ENCODE measurements around the gene SLC3A2.

SLC3A2 gene

DNA sequence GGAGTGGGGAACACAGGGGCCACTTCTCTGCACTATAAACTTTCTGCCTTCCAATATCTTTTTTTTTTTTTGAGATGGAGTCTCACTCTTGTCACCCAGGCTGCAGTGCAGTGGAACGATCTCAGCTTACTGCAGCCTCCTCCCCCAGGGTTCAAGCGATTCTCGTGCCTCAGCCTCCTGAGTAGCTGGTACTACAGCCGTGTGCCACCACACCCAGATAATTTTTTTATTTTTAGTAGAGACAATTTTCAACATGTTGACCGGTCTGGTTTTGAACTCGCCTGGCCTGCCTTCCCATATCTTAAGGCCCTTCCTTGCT, 1.7 kb downstream of the SLC3A2 start:
- FAIRE-seq: no peak

GRCh38 chr11:62882788-62883501, 2.2 kb downstream of the SLC3A2 start:
- FAIRE-seq: no peak

- no peak for FAIRE-seq
These were observed 3.0 kb downstream of the SLC3A2 start for GRCh38 chr11:62883673-62884072.

DNA sequence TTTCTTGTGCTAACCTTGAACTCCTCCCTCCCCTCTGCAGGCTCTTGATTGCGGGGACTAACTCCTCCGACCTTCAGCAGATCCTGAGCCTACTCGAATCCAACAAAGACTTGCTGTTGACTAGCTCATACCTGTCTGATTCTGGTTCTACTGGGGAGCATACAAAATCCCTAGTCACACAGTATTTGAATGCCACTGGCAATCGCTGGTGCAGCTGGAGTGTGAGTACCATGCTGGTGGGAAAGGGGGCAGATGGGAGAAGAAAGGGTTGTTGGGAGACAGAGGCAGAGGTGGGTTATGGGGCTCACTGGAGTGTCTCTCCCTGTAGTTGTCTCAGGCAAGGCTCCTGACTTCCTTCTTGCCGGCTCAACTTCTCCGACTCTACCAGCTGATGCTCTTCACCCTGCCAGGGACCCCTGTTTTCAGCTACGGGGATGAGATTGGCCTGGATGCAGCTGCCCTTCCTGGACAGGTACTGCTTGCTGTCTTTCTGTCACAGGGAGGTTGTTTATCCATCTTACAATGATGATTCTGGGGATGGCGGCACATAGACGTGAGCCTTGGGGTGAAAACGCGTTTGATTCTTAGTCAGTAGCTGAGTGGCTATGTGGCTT, 4.5 kb downstream of the SLC3A2 start:
- FAIRE-seq: no peak

DNA sequence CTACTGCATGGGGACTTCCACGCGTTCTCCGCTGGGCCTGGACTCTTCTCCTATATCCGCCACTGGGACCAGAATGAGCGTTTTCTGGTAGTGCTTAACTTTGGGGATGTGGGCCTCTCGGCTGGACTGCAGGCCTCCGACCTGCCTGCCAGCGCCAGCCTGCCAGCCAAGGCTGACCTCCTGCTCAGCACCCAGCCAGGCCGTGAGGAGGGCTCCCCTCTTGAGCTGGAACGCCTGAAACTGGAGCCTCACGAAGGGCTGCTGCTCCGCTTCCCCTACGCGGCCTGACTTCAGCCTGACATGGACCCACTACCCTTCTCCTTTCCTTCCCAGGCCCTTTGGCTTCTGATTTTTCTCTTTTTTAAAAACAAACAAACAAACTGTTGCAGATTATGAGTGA, 7.7 kb downstream of the SLC3A2 start:
- no peak for FAIRE-seq

DNA sequence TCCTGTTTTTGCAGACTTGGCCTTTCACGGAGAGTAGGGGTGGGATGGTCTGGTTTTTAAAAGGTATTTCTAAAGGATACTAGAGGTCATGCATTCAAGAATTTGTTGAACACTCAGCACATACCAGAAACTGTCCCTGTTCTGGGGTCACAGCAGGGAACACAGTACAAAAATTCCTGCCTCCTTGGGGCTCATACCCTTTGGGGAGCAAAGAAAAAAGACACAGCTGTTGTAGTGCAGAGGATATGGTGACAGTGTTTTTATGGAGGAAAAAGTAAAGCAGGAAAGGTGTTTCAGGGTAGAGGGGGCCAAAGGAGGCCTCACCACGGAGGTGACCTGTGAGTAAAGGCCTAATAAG, 8.4 kb downstream of the SLC3A2 start:
- FAIRE-seq: no peak

DNA sequence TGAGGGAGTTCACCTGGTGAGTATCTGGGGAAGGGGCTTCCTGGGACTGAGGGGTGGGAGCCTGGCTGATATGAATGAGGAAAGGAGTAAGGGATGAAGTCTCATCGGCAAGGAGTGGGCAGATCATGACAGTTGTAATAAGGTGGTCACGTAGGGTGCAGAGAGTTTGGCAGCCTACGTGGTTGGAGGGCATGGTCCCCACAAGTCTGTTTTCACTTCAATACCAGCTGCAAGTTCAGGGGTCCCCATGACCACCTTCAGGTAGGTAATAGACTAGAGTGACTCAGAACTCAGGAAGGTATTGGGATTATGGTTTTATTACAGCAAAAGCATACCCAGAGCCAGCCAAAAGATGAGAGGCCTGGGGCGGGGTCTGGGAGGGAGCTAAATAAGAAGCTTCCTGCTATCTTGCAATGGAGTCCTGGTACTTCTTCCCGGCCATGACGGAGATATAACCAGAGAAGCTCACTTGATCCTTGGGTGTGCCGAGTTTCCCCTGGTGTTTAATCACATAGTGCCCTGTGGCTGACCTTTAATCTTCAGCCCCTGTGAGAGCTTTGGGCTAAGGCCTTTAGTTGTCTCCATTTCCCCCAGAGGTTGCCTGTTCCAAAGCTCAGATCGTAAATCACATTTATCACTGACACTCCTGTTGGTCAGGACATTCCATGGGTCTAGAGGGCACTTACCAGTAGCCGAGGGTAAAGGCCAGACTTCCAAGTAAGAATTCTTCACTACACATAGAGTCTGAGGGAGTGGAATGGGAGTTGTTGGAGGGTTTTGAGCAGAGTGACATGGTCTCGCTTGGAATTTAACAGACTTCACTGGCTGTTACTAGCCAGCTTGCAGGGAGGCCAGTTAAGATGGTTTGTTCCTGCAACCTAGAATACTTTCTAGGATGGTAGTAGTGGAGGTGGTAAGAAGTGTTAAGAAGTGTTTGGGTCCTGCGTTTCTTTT, 9.1 kb downstream of the SLC3A2 start:
- FAIRE-seq: no peak

DNA sequence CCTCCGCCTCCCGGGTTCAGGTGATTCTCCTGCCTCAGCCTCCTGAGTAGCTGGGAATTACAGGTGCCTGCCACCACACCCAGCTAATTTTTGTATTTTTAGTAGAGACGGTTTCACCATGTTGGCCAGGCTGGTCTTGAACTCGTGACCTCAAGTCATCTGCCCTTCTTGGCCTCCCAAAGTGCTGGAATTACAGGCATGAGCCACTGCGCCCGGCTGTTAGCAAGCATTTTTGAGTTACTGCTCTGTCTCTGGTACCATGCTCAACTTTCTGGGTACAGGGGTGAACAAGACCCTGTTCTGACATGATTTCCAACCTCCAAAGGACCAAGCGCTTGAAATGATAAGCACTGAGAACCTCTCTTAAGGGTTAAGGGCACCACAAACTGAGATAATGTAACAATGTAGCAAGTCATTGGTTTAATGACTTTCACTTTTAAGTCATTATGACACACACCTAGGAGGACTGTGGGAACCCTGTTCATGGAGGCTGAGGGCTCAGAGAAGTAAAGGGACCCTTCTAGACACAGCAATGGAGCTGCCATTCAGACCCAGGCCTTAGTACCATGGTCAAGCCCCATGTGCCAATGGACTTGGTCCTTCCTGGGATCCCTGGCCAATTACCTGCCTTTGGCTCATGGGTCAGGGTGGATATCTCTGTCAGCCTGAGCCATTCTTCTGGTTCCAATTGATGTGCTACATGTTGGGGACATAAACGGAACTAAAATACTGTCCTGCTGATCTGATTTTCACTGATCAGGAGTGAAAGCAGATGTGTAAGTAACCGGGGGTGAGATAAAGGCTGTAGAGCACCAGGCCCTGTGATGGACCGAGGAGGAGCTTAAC, 11.6 kb downstream of the SLC3A2 start:
- no peak for FAIRE-seq

GRCh38 chr11:62895501-62895900, 14.8 kb downstream of the SLC3A2 start:
- no peak for FAIRE-seq

GRCh38 chr11:62896049-62896448, 15.4 kb downstream of the SLC3A2 start:
- no peak for FAIRE-seq

GRCh38 chr11:62897311-62897710, 16.6 kb downstream of the SLC3A2 start:
- FAIRE-seq: no peak

DNA sequence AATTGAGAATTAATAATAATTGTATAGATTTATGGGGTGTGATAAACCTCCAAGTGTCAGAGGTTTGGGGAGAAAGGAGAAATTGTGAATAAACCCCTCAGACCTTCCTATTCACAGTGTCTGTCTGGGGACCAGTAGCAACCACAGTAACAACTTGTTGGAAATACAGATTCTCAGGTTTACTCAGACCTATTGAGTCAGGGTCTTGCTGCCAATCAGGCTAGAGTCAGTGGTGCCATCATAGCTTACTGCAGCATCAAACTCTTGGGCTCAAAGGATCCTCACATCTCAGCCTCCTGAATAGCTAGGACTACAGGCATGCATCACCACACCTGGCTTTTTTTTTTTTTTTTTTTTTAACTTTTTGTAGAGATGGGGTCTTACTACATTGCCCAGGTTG, 17.3 kb downstream of the SLC3A2 start:
- no peak for FAIRE-seq

- no peak for FAIRE-seq
These were observed 22.2 kb downstream of the SLC3A2 start for GRCh38 chr11:62902932-62903331.

DNA sequence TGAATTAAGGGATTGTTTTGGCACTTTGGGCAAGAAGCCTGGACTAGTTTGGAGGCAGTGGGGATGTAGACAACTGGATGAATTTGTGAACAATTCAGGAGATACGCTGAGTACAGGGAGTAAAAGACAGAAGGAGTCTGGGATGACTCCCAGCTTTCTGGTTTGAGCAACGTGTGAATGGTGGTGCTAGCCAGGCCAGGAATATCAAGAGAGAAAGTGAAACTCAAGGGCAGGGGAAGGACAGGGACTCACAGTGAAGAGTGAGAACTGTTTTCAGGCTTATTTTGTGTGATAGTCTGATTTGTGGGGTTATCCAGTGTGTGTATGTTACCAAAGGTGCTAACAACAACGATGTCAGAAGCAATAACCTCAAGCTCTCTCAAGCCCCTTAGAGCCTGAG, 24.6 kb downstream of the SLC3A2 start:
- FAIRE-seq: no peak

GRCh38 chr11:62905927-62906531, 25.3 kb downstream of the SLC3A2 start:
- no peak for FAIRE-seq

DNA sequence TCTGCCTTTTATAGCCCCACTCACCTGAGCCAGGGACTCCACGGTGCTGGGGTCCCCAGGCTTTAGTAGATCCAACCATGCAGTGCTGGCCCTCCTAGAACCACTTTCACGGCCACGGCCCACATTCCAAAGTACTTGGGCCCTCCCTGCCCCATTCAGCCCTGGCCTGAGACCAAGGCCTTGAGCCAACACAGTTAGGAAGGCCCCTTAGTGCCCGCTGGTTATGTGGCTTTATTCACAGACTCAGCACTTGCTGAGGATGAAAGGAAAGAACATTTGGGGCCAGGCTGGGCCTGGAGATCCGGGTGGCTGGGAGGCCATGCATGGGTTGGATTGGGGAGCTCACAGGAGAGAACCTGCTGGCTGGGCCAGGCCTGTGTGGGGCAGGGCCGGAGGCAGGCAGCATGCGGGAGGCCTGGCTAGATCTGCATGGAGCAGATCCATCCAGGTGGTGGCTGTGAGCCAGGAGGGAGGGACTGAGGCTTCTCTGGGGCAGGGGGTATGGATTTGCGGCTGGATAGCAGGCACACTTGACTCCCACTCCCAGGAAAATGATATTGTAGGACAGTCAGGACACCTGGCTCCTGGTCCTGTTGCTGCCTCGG, 27.9 kb downstream of the SLC3A2 start:
- FAIRE-seq: no peak

DNA sequence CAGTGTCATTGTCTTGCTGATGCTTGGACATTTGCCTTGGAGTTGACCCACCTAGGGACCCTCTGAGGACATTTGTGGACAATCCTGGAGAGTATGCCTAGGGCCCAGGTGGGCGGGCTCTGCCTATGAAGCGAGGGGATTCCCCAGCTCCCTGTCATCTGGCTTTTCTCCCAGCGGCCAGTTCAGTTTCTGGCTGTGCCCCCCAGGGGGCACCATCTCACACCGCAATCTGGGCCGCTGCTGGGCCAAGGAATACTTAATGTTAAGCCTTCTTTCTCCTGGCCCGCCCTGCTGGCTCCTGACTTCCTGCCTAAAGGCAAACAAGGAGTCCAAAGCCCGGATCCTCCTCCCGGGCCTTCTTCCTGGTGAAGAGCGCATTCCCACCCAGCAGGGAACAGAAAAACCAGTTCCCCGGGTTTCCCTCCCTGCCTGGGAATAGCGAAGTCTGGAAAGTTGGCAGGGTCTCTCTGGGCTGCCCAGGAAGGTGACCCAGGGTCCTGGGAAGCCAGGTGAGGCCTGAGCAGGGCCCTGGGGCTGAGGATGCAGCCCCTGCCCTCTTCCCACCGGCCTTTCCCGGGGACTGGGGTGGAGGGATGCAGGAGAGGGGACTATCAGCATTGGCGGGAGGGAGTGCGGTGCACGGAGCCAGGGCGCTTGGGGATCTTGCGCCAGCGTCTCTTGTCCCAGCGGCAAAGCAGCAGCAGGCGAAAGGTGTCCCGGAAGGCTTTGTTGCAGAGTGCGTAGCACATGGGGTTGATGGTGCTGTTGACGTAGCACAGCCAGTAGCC, 28.6 kb downstream of the SLC3A2 start:
- FAIRE-seq: no peak

DNA sequence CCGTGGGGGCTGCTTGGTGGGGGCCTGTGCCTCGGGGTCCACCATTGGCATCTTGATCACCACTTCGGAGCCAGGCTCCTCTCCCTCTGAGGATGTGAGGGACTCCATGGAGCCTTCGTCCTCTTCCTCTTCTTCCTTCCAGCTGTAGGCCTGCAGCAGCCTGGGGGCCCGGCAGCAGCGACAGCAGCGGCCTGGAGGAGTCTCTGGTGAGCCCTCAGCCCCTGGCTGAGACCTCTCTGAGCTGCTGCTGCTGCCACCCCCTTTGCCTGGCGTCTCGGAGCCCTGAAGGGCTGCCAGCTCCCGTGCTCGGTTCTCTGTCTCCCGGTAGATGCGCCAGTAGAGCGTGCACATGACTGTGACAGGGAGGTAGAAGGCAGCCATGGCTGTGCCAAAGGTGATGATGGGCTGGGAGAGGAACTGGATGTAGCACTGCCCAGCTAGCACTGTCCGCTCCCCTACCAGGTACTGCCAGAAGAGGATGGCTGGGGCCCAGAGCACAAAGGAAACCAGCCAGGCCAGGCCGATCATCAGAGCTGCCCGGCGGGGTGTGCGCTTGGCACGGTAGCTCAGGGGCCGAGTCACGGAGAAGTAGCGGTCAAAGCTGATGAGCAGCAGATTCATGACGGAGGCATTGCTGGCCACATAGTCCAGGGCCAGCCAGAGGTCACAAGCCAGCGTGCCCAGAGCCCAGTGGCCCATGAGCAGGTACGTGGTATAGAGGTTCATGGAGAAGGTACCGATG, 29.6 kb downstream of the SLC3A2 start:
- FAIRE-seq: no peak

GRCh38 chr11:62911137-62912130, 30.7 kb downstream of the SLC3A2 start:
- no peak for FAIRE-seq

Data from A204.1 (cell line).